ENCODE results near the gene MTG2. TPM values are rescaled to one million over a fixed set of nuclear protein-coding genes. Genes with fewer than 3 reads are reported as not detected.
A peak's percentile ranks its signal among the peaks of the same experiment; 100 is the strongest.

Gene MTG2
- total and polyA plus RNA-seq, 2 of the 13 experiments (the other 11 are each of a cell fraction or from before 2014, with no cell fraction given): 20.4 to 37.8 TPM

DNA sequence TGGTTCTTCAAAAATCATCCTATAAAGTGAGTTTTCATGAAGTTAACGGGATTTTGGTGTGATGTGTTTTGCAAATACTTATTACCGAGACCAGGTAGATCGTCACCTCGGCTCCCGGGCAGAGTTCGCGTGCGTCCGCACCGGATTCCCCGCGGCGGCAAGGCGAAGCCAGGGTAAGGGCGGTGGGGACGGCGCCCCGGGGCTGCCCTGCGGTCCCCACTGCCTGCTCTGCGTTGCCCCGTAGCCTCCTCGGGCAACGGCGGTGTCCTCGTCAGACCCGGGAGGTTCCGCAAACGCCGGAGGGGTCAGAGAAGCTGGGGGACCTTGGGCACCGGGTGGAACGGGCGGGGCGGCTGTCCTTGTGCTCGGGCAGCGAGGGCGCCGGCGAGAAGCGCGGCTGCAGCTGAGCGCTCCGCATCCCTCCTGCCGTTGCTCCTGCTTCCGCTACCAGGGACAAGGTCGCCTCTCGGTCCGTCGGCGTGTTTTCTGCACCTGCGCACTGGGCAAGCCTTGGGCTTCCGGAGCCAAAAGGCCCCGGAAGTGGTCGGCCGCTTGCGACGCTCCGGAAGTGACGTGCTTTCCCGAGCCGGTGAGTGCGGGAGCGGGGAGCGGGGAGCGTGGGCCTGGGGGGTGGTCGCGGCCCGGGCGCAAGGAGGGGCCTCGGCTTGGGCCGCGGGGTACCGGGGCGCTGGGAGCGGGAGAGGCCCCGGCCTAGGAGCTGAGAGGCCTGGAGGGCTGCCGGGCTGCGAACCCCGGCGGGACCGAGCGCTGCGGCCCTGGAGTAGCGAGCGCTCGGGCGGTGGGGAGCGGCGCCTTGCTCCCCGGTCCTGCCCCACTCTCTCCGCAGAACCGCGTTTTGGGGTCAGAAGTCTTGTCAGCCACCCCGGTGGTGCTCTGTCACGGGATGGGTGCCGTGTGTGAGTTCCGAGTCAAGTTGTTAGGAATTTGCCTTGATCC, at the start of gene MTG2 (continued):
- TF ChIP-seq, protein P1, sequence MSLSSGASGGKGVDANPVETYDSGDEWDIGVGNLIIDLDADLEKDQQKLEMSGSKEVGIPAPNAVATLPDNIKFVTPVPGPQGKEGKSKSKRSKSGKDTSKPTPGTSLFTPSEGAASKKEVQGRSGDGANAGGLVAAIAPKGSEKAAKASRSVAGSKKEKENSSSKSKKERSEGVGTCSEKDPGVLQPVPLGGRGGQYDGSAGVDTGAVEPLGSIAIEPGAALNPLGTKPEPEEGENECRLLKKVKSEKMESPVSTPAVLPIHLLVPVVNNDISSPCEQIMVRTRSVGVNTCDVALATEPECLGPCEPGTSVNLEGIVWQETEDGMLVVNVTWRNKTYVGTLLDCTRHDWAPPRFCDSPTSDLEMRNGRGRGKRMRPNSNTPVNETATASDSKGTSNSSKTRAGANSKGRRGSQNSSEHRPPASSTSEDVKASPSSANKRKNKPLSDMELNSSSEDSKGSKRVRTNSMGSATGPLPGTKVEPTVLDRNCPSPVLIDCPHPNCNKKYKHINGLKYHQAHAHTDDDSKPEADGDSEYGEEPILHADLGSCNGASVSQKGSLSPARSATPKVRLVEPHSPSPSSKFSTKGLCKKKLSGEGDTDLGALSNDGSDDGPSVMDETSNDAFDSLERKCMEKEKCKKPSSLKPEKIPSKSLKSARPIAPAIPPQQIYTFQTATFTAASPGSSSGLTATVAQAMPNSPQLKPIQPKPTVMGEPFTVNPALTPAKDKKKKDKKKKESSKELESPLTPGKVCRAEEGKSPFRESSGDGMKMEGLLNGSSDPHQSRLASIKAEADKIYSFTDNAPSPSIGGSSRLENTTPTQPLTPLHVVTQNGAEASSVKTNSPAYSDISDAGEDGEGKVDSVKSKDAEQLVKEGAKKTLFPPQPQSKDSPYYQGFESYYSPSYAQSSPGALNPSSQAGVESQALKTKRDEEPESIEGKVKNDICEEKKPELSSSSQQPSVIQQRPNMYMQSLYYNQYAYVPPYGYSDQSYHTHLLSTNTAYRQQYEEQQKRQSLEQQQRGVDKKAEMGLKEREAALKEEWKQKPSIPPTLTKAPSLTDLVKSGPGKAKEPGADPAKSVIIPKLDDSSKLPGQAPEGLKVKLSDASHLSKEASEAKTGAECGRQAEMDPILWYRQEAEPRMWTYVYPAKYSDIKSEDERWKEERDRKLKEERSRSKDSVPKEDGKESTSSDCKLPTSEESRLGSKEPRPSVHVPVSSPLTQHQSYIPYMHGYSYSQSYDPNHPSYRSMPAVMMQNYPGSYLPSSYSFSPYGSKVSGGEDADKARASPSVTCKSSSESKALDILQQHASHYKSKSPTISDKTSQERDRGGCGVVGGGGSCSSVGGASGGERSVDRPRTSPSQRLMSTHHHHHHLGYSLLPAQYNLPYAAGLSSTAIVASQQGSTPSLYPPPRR (CRISPR knock-in tag; IDR thresholded peaks at IDR 0.05; ENCODE audit: borderline replicate concordance): peak; percentile 62; the same call in 1 of the 2 replicates
- TF ChIP-seq CBX1 (IDR thresholded peaks at IDR 0.05; ENCODE audit: low read depth) (peak; percentile 95), NPAS2 (CRISPR knock-in tag; IDR thresholded peaks at IDR 0.05; ENCODE audit: borderline replicate concordance) (no peak), ZNF280D (CRISPR knock-in tag; IDR thresholded peaks at IDR 0.05) (peak; percentile 99), ZNF703 (CRISPR knock-in tag; IDR thresholded peaks at IDR 0.05; ENCODE audit: borderline replicate concordance) (no peak; the same call in 1 of the 2 replicates), NONO (IDR thresholded peaks at IDR 0.05) (no peak), NONO (CRISPR knock-in tag; conservative IDR thresholded peaks at IDR 0.05) (peak; percentile 100), WIZ (CRISPR knock-in tag; IDR thresholded peaks at IDR 0.05) (peak; percentile 87; the same call in 1 of the 2 replicates), CEBPG (CRISPR knock-in tag; IDR thresholded peaks at IDR 0.05) (0 out of 2 replicates have a peak, but pooled peaks have one; percentile 26), ZNF275 (CRISPR knock-in tag; IDR thresholded peaks at IDR 0.05; ENCODE audit: borderline replicate concordance) (peak; percentile 95), ZSCAN25 (CRISPR knock-in tag; IDR thresholded peaks at IDR 0.05) (peak; percentile 77; the same call in 1 of the 2 replicates)
- TF ChIP-seq, protein P2, sequence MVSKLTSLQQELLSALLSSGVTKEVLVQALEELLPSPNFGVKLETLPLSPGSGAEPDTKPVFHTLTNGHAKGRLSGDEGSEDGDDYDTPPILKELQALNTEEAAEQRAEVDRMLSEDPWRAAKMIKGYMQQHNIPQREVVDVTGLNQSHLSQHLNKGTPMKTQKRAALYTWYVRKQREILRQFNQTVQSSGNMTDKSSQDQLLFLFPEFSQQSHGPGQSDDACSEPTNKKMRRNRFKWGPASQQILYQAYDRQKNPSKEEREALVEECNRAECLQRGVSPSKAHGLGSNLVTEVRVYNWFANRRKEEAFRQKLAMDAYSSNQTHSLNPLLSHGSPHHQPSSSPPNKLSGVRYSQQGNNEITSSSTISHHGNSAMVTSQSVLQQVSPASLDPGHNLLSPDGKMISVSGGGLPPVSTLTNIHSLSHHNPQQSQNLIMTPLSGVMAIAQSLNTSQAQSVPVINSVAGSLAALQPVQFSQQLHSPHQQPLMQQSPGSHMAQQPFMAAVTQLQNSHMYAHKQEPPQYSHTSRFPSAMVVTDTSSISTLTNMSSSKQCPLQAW (CRISPR knock-in tag; IDR thresholded peaks at IDR 0.05): peak; percentile 98
- TF ChIP-seq, protein P3, sequence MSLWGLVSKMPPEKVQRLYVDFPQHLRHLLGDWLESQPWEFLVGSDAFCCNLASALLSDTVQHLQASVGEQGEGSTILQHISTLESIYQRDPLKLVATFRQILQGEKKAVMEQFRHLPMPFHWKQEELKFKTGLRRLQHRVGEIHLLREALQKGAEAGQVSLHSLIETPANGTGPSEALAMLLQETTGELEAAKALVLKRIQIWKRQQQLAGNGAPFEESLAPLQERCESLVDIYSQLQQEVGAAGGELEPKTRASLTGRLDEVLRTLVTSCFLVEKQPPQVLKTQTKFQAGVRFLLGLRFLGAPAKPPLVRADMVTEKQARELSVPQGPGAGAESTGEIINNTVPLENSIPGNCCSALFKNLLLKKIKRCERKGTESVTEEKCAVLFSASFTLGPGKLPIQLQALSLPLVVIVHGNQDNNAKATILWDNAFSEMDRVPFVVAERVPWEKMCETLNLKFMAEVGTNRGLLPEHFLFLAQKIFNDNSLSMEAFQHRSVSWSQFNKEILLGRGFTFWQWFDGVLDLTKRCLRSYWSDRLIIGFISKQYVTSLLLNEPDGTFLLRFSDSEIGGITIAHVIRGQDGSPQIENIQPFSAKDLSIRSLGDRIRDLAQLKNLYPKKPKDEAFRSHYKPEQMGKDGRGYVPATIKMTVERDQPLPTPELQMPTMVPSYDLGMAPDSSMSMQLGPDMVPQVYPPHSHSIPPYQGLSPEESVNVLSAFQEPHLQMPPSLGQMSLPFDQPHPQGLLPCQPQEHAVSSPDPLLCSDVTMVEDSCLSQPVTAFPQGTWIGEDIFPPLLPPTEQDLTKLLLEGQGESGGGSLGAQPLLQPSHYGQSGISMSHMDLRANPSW (CRISPR knock-in tag; IDR thresholded peaks at IDR 0.05; ENCODE audit: borderline replicate concordance): peak; percentile 81; the same call in 1 of the 2 replicates

Measured in HepG2 (cell line).